ENCODE results near the gene PAEP.

PAEP gene

GRCh38 chr9:135573124-135573523 lies 11.6 kb downstream of the PAEP start:
- no peak overlapping the region for H3K27ac ChIP-seq
- no peak overlapping the region for H3K4me3 ChIP-seq (ENCODE audit: low read depth, low read length)
- H3K27me3 ChIP-seq (ENCODE audit: insufficient read depth, low read depth, severe bottlenecking): peaks cover 2% of the 10 kb centered on the region
- H3K9me3 ChIP-seq (ENCODE audit: severe bottlenecking): peaks cover 13% of the 10 kb centered on the region
- TF ChIP-seq, protein P1, sequence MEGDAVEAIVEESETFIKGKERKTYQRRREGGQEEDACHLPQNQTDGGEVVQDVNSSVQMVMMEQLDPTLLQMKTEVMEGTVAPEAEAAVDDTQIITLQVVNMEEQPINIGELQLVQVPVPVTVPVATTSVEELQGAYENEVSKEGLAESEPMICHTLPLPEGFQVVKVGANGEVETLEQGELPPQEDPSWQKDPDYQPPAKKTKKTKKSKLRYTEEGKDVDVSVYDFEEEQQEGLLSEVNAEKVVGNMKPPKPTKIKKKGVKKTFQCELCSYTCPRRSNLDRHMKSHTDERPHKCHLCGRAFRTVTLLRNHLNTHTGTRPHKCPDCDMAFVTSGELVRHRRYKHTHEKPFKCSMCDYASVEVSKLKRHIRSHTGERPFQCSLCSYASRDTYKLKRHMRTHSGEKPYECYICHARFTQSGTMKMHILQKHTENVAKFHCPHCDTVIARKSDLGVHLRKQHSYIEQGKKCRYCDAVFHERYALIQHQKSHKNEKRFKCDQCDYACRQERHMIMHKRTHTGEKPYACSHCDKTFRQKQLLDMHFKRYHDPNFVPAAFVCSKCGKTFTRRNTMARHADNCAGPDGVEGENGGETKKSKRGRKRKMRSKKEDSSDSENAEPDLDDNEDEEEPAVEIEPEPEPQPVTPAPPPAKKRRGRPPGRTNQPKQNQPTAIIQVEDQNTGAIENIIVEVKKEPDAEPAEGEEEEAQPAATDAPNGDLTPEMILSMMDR (IDR thresholded peaks at IDR 0.05; ENCODE audit: low read depth, low read length): no peak
- no peak for DNase-seq
- no peaks in the 10 kb centered on the region for H3K36me3 ChIP-seq

- TF ChIP-seq, protein P1 (IDR thresholded peaks at IDR 0.05; ENCODE audit: low read depth, low read length): no peak
- no peak overlapping the region for H3K27ac ChIP-seq
- H3K9me3 ChIP-seq (ENCODE audit: severe bottlenecking): peaks cover 6% of the 10 kb centered on the region
- no peaks in the 10 kb centered on the region for H3K36me3 ChIP-seq
- no peak overlapping the region for H3K4me3 ChIP-seq (ENCODE audit: low read depth, low read length)
- peaks cover 2% of the 10 kb centered on the region for H3K27me3 ChIP-seq (ENCODE audit: insufficient read depth, low read depth, severe bottlenecking)
- no peak for DNase-seq
Observed at GRCh38 chr9:135574331-135574730, 12.8 kb downstream of the PAEP start.

DNA sequence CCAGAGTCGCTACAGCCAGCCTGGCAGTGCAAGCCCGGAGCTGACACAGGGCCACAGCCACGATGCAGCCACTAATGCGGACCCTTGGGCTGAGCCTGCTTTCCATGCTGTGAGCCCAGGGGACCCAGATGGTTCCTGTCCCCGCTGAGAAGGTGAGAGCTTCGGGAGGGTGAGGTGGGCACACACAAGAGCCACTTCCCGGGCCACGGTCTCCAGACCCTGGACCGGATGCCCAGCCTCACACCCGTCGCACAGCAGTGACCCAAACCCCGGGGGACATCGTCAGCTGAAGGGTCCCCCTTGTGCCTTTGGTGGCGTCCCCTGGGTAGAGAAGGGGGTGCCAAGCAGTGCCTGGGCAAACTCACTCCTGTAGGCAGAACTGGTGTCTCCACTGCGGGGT lies 13.4 kb downstream of the PAEP start:
- H3K27ac ChIP-seq: no peak overlapping the region
- H3K4me3 ChIP-seq (ENCODE audit: low read depth, low read length): no peak overlapping the region
- peaks cover 2% of the 10 kb centered on the region for H3K27me3 ChIP-seq (ENCODE audit: insufficient read depth, low read depth, severe bottlenecking)
- TF ChIP-seq, protein P1 (IDR thresholded peaks at IDR 0.05; ENCODE audit: low read depth, low read length): no peak
- no peaks in the 10 kb centered on the region for H3K36me3 ChIP-seq
- DNase-seq: no peak
- H3K9me3 ChIP-seq (ENCODE audit: severe bottlenecking): no peaks in the 10 kb centered on the region

GRCh38 chr9:135575995-135576631 lies 14.6 kb downstream of the PAEP start:
- no peak overlapping the region for H3K27ac ChIP-seq
- no peaks in the 10 kb centered on the region for H3K27me3 ChIP-seq (ENCODE audit: insufficient read depth, low read depth, severe bottlenecking)
- no peaks in the 10 kb centered on the region for H3K9me3 ChIP-seq (ENCODE audit: severe bottlenecking)
- no peak overlapping the region for H3K4me3 ChIP-seq (ENCODE audit: low read depth, low read length)
- no peaks in the 10 kb centered on the region for H3K36me3 ChIP-seq
- no peak for DNase-seq
- TF ChIP-seq, protein P1 (IDR thresholded peaks at IDR 0.05; ENCODE audit: low read depth, low read length): no peak

GRCh38 chr9:135577256-135577655 lies 15.7 kb downstream of the PAEP start:
- no peak for DNase-seq
- Histone ChIP-seq H3K4me3 (ENCODE audit: low read depth, low read length) (no peak overlapping the region), H3K36me3 (no peaks in the 10 kb centered on the region), H3K9me3 (ENCODE audit: severe bottlenecking) (no peaks in the 10 kb centered on the region), H3K27ac (no peak overlapping the region), H3K27me3 (ENCODE audit: insufficient read depth, low read depth, severe bottlenecking) (no peaks in the 10 kb centered on the region)
- TF ChIP-seq, protein P1 (IDR thresholded peaks at IDR 0.05; ENCODE audit: low read depth, low read length): no peak

- Histone ChIP-seq H3K4me3 (ENCODE audit: low read depth, low read length) (no peak overlapping the region), H3K27me3 (ENCODE audit: insufficient read depth, low read depth, severe bottlenecking) (no peaks in the 10 kb centered on the region)
- TF ChIP-seq, protein P1 (IDR thresholded peaks at IDR 0.05; ENCODE audit: low read depth, low read length): no peak
Observed at GRCh38 chr9:135579356-135579755, 17.8 kb downstream of the PAEP start.

More at GRCh38 chr9:135579356-135579755, 17.8 kb downstream of the PAEP start:
- H3K36me3 ChIP-seq: no peaks in the 10 kb centered on the region
- DNase-seq: no peak
- no peak overlapping the region for H3K27ac ChIP-seq
- no peaks in the 10 kb centered on the region for H3K9me3 ChIP-seq (ENCODE audit: severe bottlenecking)
